Measurements from ENCODE around the gene ETS1. TPM values are rescaled to one million over a fixed set of nuclear protein-coding genes. Genes with fewer than 3 reads are reported as not detected.

Gene ETS1
- polyA plus RNA-seq, 1 experiment: 32.3 TPM

DNA sequence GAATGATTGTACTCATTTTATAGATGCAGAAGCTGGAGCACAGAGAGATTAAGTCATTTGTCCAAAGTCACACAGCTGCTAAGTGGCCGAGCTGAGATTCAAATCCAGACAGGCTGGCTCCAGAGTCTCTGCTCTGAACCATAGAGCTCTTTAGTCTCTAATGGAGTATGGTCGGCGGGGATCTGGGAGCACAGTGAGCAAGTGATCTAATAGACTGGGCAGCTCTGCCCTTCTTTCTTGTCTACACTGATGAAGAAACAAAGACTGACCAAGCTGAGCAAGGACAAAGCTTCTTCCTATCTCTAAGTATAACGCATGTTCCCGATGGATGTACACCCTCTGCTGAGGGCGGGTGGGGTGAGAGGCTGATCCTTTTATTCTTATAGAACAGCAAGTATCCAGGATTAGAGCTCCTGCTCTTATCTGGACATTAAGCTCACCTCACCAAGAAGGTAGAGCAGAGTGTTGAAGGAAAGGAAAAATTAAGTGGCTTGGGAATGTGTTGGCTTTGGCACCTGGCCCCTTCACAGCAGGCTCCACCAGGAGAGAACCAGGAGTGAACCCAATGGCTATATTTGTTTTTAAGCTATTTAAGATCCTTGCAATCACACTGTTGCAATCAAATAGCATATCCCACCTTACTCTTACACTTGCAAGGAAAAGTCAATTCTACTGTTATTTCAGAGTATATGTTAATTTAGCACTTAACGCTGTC lies 68.7 kb downstream of the ETS1 start:
- TF ChIP-seq, protein P1, sequence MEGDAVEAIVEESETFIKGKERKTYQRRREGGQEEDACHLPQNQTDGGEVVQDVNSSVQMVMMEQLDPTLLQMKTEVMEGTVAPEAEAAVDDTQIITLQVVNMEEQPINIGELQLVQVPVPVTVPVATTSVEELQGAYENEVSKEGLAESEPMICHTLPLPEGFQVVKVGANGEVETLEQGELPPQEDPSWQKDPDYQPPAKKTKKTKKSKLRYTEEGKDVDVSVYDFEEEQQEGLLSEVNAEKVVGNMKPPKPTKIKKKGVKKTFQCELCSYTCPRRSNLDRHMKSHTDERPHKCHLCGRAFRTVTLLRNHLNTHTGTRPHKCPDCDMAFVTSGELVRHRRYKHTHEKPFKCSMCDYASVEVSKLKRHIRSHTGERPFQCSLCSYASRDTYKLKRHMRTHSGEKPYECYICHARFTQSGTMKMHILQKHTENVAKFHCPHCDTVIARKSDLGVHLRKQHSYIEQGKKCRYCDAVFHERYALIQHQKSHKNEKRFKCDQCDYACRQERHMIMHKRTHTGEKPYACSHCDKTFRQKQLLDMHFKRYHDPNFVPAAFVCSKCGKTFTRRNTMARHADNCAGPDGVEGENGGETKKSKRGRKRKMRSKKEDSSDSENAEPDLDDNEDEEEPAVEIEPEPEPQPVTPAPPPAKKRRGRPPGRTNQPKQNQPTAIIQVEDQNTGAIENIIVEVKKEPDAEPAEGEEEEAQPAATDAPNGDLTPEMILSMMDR (IDR thresholded peaks at IDR 0.05; ENCODE audit: low read depth, low read length): no peak
- Histone ChIP-seq H3K27ac (ENCODE audit: low read depth, low read length) (peak overlapping the region; percentile 42), H3K27me3 (ENCODE audit: control insufficient read depth, insufficient read depth, low read length) (no peaks in the 10 kb centered on the region), H3K4me3 (ENCODE audit: low read depth, low read length) (peak overlapping the region; percentile 86), H3K9me3 (ENCODE audit: control insufficient read depth, insufficient read depth, low read length) (no peaks in the 10 kb centered on the region)
- CTCF ChIA-PET: interaction anchor here (0.7 to 6.2 kb wide), 9 partner anchors 13 to 360 kb away, joined by 3 to 45 read pairs (median 4); no protein-coding TSS in a partner anchor
- POLR2A ChIA-PET: interaction anchor here (1.2 to 1.7 kb wide), 2 partner anchors 9 to 159 kb away, joined by 3 to 8 read pairs; no protein-coding TSS in a partner anchor
- no peak for DNase-seq (ENCODE audit: low read depth, low spot score)

DNA sequence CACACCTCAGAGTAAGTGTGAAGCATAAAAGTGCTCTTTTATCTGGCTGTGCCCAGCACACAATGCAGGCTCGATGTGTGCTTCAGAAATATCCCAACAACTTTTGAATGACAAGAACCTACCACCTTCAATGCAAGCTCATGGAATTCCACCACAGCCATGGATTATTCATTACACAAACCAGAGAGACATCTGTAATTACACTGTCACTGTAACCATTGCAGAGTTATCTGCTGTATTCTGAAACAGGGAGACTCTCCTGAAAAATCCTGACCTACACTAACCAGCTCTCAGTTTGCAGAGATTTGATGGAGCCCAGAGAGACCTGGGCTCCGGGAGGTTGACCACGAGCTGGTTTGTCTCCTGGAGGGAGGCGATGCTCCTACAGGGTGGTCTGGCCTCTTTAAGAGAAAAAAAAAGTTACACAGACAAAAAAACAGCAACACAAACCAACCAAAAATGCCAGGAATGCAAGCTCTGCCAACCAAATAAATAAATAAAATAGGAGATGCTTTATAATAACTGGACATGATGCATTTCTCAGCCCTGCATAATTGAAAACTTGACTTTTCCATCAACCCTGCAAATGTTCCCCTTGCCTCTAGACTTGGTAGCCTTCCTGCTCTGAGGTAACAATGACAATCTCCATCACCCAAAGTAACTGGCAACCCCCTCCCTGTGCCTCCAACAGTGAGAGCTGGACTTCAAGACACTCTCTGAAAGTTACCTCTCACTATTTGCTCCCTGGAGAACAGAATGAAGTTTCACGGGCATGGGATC lies 69.7 kb downstream of the ETS1 start:
- POLR2A ChIA-PET: interaction anchor here (0.6 to 2.2 kb wide), 6 partner anchors 8 to 255 kb away, joined by 3 to 8 read pairs (median 4); no protein-coding TSS in a partner anchor
- Histone ChIP-seq H3K4me3 (ENCODE audit: low read depth, low read length) (peak overlapping the region; percentile 86), H3K27ac (ENCODE audit: low read depth, low read length) (peak overlapping the region; percentile 47), H3K9me3 (ENCODE audit: control insufficient read depth, insufficient read depth, low read length) (no peaks in the 10 kb centered on the region), H3K27me3 (ENCODE audit: control insufficient read depth, insufficient read depth, low read length) (no peaks in the 10 kb centered on the region)
- CTCF ChIA-PET: interaction anchor here (1.2 to 6.2 kb wide), 7 partner anchors 12 to 359 kb away, joined by 3 to 45 read pairs (median 4); no protein-coding TSS in a partner anchor
- TF ChIP-seq, protein P1 (IDR thresholded peaks at IDR 0.05; ENCODE audit: low read depth, low read length): no peak
- no peak for DNase-seq (ENCODE audit: low read depth, low spot score)

DNA sequence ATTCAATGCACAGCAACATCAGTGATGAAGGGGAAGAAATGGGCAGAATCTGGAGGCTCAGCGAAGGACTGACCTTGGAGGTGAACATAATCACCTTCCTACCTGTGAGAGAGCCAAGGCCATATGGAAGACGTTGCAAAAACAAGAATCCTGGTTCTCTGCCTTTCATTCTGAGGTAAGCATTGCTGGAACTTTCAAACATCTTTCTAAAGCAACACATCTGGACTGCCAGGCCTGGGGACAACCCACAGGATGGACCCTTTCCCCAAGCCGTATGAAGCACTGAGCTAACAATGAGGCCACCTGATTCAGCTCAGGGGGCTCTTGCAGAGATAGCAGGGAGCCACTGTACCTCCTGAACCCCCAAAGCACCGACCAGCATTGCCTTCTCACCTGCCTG lies 70.5 kb downstream of the ETS1 start:
- peak overlapping the region; percentile 86 for H3K4me3 ChIP-seq (ENCODE audit: low read depth, low read length)
- ChIA-PET POLR2A (interaction anchor here (0.6 to 2.2 kb wide), 2 partner anchors 8 to 14 kb away, joined by 6 to 7 read pairs; no protein-coding TSS in a partner anchor), CTCF (interaction anchor here (1.2 to 6.2 kb wide), 5 partner anchors 27 to 344 kb away, joined by 3 to 45 read pairs (median 5); no protein-coding TSS in a partner anchor)

DNA sequence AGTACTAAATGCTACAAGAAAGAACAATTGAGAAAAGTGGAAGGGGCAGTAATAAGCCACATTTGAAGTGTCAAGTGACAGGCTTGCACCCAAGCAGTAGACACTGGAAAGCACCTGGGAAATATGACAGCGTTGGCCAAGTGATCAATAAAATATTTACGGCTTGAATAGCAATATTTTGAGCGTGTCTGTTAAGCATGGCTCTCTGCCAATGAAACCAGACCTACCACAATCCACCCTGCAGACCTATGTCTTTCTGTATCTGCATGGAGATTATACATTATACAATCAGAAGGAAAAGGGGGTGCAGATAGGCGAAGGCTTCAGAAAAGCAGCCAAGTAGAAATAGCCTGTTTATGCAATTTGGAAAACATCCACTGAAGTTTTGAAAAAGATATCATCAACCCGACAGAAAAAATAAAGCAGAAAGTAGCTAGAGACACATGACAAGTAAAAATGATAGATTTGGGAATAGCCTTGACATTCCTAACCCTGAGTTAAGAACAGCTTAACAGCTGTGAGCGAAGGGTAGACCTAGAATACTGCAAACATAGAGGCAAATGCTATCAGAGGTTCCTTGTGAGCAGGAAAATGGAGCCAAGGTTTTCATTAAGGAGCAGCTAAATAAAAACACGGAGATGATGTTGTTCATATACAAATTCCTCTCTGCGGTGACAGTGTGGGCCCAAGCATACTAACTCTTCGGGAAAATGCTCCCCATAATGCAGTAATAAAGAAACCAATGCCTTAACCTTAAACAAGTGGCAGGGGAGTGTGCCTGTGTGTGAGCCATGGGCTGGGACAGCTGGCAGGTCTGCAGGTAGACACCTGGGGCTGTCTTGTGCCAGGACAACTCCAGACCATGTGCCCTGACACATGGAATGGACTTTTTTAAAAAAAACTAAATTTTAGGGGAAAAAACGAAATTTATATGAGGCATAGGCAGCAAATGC lies 71.3 kb downstream of the ETS1 start:
- ChIA-PET POLR2A (interaction anchor here (2.2 kb wide), 1 partner anchor 13 kb away, joined by 6 read pairs; no protein-coding TSS in a partner anchor), CTCF (interaction anchor here (1.0 to 6.2 kb wide), 4 partner anchors 114 to 344 kb away, joined by 3 to 45 read pairs (median 4); no protein-coding TSS in a partner anchor)
- Histone ChIP-seq H3K4me3 (ENCODE audit: low read depth, low read length) (peak overlapping the region; percentile 18; the same call in 1 of the 2 replicates), H3K9me3 (ENCODE audit: control insufficient read depth, insufficient read depth, low read length) (no peaks in the 10 kb centered on the region), H3K27me3 (ENCODE audit: control insufficient read depth, insufficient read depth, low read length) (no peaks in the 10 kb centered on the region), H3K27ac (ENCODE audit: low read depth, low read length) (peak overlapping the region; percentile 31)
- TF ChIP-seq, protein P1 (IDR thresholded peaks at IDR 0.05; ENCODE audit: low read depth, low read length): no peak
- no peak for DNase-seq (ENCODE audit: low read depth, low spot score)

More for the DNA sequence above, 70.5 kb downstream of the ETS1 start:
- Histone ChIP-seq H3K27me3 (ENCODE audit: control insufficient read depth, insufficient read depth, low read length) (no peaks in the 10 kb centered on the region), H3K27ac (ENCODE audit: low read depth, low read length) (no peak overlapping the region), H3K9me3 (ENCODE audit: control insufficient read depth, insufficient read depth, low read length) (no peaks in the 10 kb centered on the region)
- DNase-seq (ENCODE audit: low read depth, low spot score): no peak
- TF ChIP-seq, protein P1 (IDR thresholded peaks at IDR 0.05; ENCODE audit: low read depth, low read length): no peak

All from AG04450 (cell line).